Stimulated activated CD8-positive, alpha-beta memory T cell treated with anti-CD3 and anti-CD28 coated beads, Interleukin-15, amount 100 ng/mL, for 48 hours (primary cell): ENCODE measurements around the gene ENGASE.
"Not testable (repeated sequence)": the region's sequence is repeated elsewhere in the genome, so short reads cannot be mapped to it uniquely, and the experiment has no call there.

Experiments
- DNase-seq, 2 donors: peaks; one replicate each; pipeline ENCODE4 v3.0.0-alpha.2; 2020; ENCODE audit warnings: low read depth in 2 of 2

The ENGASE gene

DNA sequence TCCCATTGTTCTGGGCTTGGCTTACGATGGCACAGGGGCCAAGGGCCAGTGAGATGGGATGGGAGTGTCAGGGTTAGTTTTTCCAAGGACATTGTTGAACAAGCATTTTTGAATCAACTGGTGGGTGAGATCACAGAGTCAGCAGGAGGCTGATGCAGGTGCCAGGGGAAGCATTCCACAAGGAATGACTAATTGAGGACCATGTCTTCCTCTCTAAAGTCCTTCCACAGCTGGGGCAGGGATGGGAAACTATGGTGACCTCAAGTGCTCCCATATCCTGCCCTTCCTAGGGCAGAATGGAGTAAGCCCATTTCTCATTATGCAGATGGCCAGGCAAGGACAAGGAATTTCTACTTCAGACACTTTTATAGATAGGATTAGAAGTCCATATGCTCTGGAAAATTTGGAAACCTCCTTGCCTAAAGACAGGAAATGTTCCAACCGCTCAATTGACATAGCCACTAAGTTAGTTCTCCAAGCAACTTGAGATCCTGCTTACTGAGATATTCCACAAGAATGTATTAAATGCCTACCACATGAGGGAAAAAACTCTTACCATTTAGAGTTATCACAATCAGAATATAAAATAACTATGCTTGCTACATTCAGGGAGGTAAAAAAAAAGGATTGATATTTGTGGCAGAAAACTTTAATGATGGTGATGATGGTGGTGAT is 21.2 kb upstream of the ENGASE start:
- DNase-seq = no peak

DNA sequence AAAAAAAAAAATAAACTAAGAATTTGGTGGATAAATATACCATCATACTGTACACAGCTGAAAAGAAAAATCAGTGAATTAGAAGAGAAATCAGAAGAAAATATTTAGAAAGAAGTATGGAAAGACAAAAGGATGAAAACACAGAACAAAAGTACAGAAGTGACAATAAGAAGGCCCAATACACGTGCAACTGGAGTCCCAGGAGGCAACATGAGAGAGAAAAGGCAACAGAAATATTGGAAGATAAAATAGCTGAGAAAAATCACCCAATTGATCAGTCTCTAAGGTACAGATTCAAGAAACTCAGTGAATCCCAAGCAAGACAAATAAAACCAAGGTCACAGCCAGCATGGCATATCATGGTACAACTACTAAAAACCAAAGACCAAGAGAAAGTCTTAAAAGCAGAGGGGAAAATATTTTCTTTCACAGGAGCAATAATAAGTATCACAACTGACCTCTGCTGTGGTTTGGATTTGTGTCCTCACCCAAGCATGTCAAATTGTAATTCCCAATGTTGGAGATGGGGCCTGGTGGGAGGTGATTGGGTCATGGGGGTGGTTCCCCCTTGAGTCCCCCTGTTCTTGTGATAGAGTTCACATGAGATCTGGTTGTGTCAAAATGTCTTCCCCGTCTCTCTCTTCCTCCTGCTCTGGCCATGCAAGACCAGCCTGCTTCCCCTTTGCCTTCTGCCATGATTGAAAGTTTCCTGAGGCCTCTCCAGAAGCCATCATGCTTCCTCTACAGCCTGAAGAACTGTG is 20.2 kb upstream of the ENGASE start:
- DNase-seq = no peak

DNA sequence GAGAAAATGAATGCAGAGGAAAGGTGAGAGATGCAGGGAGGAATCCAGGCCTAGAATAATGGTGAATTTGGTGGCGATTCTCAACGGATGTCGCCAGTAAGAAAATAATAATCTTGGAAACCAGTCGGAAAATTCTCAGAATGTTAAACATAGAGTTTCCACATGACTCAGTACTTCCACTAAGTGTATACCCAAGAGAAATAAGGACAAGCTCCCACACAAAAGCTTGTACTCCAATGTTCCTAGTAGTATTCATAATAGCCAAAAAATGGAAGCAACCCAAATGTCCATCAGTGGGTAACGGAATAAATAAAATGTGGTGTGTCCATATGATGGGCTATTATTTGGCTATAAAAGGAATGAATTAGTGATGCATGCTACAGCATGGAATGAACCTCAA is 19.4 kb upstream of the ENGASE start:
- no peak for DNase-seq

DNA sequence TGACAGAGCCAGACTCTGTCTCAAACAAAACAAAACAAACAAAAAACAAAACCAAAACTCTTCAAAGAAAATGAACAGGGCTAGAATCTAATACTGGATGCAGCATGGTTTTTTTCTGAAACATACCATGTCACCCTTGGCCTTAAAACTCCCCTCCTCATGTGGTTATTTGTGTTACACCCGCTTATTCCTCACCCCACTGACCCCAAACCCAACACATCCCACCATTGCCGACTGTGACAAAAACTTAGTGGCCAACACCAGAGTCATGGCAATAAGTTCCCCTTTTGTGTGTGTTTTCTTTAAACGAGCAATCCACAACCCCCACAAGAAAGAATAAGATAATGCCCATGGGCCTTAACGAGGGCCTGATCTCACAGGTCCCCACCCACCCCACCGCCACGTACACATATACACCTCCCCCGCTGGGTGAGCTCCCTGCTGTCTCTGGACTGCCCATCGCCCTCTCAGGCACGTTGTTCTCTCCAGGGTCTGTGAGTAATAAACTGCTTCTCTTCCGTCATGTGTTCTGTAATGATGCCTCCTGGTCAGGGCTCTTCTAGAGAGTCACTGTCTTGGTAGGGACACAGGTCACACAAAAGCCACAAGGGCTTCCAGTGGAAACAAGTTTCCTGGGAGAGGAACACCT is 16.8 kb upstream of the ENGASE start:
- DNase-seq = no peak

DNA sequence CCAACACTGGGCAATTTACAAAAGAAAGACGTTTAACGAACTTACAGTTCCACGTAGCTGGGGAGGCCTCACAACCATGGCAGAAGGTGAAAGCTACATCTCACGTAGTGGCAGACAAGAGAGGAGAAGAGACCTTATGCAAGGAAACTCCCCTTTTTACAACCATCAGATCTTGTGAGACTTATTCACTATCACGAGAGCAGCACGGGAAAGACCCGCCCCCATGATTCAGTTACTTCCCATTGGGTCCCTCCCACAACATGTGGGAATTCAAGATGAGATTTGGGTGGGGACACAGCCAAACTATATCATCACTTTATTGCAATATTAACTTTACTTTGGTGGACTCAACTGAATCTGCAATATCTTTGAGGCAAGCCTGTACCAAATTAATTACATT is 11.9 kb upstream of the ENGASE start:
- DNase-seq = no peak

DNA sequence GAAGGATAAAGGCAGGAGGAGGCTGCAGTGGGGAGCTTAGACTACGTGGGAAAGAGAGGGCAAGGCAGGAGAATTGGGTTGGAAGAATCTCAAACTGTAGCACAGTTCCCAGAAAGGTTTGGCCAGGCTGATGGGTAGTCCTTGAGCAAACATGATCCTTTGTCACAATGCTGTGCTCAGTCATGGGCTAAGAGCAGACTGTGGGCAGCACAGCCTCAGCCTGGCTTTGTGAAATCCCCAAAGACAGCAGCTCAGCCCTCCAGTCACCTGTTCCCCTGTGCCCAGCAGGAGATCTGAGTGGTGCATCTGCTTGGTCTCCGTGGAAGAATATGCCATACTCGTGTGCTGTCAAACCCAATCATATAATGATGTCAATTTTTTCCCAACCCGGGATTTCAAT is 10.6 kb upstream of the ENGASE start:
- DNase-seq = no peak

DNA sequence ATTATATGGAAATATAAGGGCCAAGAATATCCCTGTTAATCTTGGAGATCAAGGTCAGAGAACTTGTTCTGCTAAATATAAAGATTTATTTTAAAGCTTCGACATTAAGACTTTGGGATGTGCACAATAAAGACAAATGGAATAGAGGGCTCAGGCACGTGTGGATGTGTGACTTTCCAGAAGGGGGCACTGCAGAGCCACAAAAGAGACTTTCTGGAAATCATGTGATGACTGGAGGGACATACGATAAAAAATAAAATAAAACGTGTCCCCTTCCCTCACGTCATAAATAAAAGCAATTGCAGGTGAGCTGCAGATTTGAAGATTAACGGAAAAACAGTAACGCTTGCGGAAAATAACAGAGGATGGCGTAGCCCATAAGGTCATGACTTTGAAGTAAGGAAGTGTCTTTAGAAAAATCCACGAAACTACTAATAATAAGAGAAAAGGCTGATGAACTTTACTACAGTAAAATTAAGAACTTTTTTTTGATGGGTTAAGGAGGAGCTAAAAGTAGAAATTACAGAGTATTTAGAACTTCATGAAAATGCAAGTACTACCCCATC is 9.4 kb upstream of the ENGASE start:
- peak; percentile 11 to 19 for DNase-seq

DNA sequence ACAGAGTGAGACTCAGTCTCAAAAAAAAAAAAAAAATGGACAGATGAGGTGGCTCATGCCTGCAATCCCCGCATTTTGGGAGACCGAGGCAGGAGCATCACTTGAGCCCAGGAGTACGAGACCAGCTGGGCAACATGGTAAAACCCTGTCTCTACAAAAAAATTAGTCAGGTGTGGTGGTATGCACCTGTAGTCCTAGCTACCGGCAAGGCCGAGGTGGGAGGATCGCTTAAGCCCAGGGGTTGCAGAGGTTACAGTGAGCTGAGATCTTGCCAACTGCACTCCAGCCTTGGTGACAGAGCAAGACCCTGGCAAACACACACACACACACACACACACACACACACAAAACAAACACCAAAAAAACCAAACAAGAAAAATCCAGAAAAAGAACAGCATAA is 7.7 kb upstream of the ENGASE start:
- no peak for DNase-seq

DNA sequence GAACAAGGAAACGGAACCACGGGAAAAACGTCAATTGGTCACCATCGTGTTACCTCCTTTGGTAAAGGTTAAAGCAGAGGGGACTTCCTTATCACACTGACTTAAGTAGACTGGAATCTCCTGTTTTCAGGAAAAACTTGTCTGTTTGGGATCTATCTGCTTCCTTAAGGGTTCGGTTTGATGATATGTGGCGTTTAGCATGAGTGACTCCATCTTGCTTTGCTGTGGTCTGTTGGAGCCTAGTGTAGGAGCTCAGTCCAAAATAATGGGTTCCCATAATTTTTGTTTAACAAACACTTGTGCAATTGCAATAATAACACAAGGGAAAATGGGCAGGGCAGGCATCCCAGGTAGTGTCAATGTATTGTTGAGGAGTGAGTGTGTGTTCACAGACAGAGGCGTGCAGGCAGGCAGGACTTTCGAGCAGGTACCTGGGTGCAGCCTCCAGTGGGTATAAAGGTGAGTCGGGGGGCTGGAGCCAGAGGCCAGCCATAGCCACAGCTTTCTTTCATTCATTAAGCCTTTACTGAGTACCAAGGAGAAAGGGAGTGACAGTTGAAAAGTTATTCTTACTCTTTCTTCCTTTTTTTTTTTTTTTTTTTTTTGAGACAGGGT is 4.3 kb upstream of the ENGASE start:
- DNase-seq = no peak

DNA sequence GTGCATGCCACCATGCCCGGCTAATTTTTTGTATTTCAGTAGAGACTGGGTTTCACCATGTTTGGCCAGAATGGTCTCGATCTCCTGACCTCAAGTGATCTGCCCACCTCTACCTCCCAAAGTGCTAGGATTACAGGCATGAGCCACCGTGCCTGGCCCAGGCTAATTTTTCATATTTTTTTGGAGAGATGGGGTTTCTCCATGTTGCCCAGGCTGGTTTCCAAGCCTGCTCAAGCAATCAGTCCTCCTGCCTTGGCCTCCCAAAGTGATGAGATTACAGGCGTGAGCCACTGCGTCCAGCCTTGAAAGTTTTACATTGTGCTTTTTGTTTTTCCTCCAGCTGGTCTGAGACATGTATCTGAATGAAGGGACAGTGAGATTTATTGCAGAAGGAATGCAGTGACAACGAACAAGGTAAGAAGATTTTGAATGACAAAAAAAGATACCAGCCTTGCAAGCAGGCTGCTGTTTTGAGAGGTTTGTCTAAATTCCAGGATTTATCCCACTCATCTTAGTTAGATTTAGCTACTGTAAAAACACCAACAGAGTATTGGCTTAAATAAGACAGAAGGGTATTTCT is 3.4 kb upstream of the ENGASE start:
- DNase-seq = no peak

DNA sequence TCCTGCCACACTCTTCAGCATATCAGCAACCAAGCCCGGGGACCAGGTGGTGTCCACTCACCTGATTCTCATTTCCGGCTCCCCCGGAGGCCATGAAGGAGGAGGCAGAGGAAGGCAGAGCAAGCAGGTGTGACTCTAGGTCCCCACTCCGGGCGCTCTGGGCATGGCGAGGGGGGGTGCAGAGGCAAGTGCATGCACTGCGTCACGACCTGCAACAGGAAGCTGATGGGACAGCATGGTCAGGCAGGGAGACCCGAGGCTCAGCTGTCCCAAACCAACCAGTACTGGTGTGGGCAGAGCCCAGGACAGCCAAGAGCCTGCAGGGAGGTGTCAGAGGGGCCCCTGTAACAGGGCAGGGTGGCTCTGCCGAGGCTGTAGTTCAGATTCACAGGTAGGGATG is 2.1 kb upstream of the ENGASE start:
- DNase-seq = no peak

DNA sequence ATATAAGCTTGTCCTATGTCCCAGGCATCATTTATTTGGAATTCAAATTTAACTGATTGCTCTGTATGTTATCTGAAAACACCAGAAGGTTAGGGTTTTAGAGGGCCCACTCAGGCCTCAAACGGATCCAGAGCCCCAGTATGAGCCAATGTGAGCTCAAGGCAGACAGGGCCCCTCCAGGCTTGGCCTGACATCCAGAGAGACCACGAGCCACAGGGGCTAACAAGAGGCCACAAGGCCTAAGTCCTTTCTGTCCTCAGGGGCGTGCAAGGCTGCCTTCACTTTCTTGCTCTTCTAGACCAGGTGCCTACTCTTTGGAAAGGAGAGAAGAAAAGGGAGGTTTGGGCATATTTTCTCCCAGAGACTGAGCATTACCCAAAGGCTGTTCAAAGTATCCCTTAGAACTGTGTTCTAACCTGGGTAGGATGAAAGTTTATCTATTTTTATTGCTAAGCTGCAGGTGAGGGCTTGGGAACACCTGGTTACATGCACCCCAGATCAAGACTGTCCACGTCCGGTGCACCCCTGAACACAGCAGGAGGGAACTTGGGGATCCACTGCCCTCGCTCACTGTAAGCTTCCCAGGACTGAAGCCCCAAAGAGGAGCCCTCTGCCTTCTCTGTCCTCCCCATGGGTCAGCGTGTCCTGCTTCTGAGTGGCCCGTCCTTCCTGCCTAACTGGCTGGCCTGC is 1.5 kb upstream of the ENGASE start:
- DNase-seq = no peak

DNA sequence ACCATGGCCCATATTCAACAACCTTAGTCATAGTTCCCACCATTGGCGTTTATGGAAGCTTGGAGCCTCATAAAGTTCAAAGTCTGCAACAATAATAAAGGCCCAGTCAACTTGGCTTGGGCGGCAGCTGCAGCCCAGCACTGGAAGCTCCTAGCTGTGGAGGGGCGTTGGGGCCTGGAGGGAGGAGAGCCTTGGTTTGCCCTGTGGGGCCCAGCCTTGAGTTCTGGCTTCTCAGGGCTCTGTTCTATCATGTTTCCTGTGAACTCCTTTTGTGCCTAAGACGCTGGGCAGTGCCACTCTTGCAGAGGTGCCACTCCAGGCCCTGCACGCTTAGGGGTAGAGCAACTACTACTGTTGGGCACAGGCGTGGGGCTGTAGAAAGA is 927 bp upstream of the ENGASE start:
- DNase-seq = no peak

DNA sequence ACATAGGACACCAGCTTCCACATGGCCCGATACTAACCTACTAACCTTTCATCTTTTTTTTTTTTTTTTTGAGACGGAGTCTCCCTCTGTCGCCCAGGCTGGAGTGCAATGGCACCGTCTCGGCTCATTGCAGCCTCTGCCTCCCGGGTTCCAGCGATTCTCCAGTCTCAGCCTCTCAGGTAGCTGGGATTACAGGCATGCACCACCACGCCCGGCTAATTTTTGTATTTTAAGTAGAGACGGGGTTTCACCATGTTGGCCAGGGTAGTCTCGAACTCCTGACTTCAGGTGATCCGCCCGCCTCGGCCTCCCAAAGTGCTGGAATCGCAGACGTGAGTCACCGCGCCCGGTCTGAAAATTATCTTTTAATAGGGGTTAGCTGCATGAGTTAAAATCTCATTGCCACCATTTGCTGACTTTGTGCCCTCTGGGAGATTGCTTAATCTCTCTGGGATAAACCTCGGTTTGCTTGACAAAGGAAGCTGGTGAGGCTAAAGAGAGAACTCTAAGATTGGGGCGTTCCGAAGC is 439 bp upstream of the ENGASE start:
- DNase-seq = not testable (repeated sequence)

DNA sequence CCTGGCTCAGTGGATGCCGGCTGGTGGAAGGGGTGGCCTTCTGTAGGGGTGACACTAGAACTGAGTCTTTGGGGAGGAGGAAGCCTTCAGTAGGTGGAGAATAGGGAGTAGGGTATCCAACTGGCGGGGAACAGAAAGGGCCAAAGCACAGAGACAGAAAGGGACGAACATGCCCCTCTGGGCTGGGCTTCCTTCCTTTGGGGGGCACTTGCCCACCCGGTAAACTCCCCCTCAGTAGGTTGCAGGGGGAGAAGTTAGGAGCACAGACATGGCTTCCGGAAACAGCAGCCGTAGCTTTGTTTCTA is 774 bp downstream of the ENGASE start:
- DNase-seq = no peak

DNA sequence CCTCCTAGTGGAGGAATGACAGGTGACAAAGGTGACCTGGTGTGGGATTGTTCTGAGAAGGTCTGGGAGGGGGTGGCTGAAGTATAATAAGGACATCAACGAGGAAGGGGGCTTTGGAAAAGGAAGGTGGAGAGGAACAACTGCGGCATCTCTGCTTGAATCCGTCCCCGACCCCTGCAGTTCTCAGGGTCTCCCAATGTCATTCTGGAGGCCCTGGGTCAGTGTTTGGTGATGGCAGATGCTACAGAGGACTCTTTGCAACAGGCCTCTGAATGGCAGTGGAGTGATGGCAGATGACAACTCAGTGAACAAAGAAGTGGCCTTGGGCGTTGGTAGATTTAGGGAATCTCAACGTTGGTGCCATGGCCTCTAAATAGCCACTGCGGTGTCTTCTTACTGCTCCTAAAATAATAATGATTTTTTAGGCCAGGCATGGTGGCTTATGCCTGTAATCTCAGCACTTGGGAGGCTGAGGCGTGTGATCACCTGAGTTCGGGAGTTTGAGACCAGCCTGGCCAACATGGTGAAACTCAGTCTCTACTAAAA is 1.3 kb downstream of the ENGASE start:
- DNase-seq = no peak

DNA sequence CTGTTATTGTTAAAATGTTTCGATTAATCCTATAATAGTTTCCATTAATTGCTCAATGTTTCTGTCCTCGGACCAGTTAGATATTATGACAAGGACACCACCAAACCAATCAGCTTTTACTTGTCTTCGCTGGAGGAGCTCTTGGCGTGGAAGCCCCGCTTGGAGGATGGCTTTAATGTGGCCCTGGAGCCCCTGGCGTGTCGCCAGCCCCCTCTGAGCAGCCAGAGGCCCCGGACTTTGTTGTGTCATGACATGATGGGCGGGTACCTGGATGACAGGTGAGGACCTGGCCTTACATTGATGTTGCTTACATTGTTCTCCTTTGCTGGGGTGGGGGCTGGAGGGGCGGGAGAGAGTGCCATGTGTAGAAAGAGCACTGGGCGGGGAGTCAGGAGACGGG is 3.0 kb downstream of the ENGASE start:
- DNase-seq = no peak

DNA sequence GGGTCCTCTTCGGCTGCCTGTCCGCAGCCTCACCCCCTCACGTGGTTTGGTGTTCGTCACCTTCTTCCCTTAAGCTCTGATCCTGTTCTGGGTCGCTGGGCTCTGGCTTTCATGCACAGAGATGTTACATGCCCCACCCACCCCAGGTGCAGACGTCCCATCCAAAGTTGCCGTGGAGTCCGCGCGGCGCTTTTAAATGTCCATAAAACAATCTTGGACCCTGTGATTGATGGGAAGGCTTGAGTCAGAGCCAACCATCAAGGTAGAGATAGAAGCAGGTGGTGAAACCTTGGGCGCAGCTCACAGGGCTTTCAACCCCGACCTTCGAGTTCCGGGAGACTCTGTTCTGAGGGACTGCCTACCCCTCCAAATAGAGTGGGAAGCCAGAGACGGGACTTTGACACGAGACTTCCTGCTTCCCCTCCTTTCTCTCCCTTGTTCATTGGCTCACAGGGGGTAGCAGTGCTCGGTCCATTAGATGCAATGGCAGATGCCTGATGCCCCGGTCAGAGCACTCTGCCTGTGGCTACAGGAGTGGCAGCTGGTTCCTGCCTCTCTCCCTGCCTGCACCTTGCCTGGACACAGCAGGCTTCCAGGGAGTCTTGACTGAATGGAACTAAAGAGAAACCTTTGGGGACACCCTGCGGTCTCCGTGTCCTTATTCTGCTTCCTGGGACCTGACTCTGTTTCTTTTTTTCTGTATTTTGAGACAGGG is 4.0 kb downstream of the ENGASE start:
- DNase-seq = no peak

DNA sequence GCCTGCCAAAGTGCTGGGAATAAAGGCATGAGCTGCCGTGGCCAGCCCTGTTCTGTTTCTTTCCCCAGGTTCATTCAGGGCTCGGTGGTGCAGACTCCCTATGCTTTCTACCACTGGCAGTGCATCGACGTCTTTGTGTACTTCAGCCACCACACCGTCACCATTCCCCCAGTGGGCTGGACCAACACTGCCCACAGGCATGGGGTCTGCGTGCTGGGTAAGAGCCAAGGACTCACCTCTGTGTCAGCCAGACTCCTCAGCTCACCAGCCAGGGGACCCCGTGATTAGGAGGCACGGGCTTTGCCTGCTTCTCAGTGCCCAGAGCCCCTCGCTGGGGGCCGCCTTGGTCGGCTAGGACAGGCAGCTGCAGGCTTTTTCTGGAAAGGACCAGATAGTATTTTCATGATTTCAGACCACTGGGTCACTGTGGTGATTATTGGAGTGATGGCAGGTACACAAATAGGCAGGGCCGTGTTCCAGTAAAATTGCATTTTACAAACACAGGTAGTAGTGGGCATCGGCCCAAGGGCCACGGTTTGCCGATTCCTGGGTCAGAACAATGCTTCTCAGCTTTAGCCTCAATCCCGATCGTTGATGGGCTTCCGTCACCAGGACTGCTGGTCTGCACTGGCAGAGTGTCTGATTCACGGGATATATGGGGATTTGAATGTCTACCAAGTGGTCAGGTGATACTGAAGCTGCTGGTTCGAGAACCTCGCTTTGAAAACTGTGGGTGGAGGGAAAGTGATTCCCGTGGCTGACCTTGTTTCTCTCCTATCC is 5.0 kb downstream of the ENGASE start:
- no peak for DNase-seq

DNA sequence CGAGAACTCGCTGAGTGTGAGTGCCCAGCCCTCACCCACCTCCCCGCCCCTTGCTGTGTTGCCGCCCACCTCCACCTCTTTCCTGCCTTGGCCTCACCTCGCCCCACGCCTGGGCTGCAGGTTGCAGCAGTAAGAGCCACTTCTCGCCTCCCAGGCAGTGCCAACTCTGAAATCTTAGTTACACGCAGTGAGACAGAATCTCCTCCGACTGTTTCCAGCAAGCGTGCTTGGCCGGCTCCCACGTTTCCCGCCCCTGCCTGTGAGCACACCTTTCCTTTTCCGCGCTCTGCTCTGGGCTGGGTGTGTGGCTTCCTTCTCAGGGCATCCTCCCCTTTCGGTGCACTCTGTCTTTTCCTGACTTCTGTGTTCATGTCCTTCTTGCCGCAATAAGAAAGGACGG is 5.7 kb downstream of the ENGASE start:
- no peak for DNase-seq
